Hepatic stellate cell (primary cell): ENCODE results near the gene PLA2R1.
A peak's percentile ranks its signal among the peaks of the same experiment; 100 is the strongest.

ENCODE experiments used
- DNase-seq: peaks from one replicate; pipeline ENCODE4 v3.0.0; 2011; ENCODE audit warnings: low spot score

PLA2R1 gene

DNA sequence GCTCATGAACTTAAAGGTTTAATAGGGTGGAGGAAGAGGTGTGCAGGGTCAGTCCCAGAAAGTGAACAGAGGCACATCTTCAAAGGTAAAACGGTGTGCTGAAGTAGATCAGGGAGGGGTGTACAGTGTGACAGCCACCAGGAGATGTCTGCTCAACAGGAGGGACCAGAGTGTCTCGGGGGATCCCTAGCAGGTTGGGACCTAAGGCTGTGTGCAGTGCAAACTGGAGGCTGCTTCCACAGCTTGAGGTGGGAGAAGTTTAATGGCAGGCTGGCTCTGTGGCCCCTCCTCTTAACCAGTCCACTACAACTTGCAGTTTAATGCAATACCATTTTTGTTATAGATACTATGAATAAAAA, 33.2 kb downstream of the PLA2R1 start:
- DNase-seq = no peak

DNA sequence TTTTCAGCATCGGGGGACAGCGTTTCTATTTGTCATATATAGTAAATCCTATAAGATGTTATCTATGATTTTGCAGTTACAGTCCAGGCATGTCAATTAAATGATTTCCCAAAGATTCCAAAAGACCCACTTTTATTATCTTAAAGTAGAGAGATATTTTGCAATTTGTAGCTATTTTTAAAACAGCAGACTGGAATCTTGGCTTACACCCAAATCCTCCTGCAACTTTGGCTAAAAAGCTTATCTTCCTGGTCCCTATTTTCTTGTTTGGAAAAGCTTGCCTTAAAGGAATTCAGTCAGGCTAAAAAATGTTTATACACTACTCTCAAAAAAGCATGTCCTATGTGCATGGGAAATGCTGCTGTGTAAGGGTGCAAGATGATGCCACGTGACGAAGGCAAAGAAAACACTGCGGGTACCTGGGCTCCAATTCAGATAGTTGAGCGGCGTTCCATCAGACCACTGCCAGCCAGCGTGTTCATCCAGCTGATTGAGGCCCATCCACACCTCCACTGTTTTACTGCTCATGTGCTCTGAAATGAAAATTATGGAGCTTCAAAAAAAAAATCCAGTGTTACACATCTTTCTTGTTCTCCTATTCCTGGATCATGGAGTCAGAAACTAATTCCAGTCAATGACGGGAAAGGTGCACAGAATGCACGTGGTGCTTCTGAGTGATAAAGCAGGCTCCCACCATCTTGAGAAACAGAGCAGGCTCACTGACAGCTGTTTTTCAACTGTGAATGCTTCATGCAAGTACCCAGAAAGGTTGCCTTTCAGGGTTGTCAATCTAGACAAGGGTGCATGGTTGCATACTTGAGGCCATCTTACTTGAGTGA, 33.8 kb downstream of the PLA2R1 start:
- peak; percentile 27 for DNase-seq

DNA sequence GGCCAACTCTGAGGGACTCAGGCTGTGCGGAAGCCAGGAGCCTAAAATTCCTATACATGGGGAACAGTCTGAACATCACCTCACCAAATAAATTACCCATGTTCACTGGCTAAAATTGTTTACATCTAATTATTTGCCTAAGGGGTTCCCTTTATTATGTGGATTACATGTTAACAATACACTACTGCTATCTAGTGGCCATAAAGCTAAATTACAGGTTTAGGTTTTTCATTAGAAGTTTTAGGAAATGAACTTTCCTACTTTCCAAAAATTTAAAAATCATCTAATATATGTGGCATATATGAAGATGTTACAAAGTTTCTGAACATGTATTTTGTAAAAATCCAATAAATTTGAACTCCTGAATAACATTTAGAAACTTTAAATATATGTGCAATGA, 40.3 kb downstream of the PLA2R1 start:
- no peak for DNase-seq

DNA sequence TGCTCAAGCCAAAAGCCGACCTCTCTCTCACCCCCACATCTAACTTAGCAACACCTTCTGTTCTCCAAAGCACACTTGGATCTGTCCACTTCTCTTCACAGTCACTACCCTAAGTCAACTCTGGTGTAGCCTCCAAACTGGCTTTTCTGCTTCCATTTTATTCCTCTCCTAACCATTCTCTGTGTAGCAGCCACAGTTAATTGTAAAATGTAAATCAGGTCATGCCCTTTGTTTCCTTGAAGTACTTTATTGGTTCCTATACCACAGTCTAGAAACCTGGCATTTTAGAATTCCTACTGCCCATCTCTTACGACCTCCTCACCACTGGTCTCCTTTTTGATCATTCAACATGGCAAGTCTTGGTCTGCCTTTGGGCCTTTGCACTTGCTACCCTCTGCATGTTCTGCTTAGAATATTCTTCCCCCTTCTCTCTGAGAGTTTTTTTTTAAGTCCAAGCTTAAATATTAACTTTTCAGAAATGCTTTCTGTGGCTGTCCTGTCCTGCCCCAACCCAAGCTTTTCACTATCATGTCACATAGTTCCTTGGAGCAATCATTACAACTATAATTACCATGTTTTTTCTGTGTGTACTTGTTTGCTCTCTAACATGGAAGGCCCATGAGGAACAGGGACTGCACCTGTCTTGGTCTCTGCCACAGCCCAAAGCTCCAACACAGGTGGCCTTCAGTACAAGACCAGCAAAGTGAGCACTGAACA, 42.9 kb downstream of the PLA2R1 start:
- DNase-seq = no peak

DNA sequence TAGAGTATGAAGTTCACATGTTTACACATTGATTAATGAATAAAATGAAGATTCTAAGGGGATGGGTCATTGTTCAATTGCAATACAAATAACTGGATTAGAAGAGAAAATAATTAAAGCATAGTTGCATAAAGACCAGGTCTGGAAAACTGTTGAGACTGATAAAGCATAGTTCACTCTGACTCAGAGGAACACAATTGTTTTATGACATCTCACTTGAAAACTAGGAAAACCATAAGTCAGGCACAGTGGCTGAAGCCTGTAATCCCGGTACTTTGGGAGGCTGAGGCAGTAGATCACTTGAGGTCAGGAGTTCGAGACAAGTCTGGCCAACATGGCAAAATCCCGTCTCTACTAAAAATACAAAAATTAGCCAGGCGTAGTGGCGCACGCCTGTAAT, 46.7 kb downstream of the PLA2R1 start:
- DNase-seq = no peak

DNA sequence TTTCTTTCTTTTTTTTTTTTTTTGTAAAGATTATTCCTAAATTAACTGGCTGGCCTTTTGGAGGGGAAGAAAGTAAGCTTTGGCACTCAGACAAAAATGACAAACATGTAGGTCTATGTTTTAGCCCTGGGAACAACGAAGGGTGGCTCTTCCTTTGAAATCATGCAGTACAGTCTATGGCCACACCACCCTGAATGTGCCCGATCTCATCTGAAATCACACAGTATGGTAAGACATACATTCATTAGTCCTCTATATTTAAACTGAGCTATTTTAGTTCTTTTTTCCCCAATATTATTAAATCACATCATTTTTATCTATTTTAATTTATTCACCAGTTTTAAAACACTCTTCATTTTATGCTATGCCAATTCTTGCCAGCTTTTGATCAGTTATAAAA, 48.2 kb downstream of the PLA2R1 start:
- DNase-seq = no peak

DNA sequence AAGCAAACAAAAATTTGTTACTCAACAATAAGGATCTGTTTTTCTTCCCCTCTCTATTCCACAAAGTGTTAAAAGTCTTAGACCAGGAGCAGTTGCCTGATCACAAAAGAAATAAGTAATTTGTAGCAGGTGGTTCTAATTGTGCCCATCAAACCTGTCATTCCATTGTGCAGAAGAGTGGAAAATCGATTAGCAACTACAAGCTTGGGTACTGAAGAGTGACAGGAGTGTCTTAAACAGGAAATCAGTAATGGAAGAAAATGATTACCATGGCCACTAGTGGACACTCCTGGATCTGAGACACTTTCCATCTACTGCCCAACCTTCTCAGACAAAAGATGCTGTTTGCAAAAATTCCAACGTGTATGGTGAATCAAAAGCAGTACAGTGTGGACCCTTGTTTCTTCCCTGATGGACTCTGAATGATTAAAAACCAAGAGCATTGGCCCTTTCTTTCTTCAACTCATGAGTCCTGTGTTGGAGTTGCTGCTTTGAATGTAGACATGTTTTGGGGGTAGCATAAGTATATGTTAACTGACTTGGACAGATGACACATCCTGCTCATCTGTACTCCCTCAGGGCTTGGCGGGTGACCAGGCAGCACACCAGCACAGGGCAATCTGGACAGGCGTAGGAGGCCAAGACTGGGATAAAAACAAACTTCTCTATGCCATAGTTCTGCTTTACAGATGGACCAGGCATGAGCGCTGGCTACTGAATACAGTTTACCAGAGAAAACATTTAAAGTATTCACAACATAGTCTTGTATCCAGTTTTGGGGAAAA, 51.9 kb downstream of the PLA2R1 start:
- no peak for DNase-seq

DNA sequence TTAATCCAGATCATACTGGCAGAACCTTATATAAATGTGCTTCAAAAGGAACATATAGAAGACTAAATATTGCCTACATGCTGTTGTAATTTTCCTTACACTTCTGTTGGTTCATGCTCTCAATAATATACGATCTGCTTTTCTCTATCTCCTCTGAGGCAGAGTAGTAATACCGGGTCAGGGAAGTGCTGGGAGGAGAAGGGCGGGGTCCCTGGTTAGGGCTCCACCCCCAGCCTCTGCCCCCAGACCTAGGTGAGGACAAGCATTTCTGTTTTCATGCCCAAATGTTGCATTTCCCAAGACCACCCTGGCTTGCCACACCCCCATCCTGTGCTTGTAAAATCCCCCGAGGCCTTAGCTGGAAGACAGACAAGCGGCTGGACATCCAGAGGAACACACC, 55.3 kb downstream of the PLA2R1 start:
- no peak for DNase-seq

DNA sequence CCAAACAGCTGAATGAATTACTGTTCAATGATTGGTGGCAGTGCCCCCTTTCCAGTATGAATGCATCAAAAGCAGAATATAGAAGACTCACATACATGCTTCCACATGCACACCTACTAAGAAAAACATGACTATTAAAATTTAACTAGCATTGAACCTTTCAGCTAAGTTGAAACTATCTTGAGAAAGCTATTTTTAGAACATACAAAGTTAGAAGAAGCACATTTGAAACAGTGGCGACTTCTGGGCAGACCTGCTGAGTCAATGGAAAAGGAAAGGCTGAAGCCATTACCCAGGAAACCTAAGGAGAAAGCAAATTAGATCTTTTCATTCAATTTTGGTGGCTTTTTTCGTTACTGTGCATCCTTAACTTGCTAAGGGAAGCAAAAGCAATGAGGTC, 55.9 kb downstream of the PLA2R1 start:
- no peak for DNase-seq

DNA sequence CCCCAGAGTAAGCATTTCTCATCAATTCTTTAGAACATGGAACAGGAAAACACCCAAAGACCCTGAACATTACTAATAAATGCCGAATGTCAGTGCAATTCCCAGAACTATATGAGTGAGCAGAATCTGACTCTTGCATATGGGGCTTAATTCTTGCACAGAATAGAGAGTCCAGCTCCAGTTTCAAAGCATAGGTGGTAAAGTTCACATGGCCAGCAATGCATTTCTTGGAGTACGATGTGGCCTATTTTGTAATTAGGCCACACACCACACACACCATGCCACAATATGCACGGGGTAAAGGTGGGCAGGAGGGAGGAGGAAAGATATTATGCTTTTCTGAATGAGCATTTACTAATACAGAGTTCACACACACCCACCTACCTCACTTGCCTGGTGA, 56.5 kb downstream of the PLA2R1 start:
- no peak for DNase-seq

DNA sequence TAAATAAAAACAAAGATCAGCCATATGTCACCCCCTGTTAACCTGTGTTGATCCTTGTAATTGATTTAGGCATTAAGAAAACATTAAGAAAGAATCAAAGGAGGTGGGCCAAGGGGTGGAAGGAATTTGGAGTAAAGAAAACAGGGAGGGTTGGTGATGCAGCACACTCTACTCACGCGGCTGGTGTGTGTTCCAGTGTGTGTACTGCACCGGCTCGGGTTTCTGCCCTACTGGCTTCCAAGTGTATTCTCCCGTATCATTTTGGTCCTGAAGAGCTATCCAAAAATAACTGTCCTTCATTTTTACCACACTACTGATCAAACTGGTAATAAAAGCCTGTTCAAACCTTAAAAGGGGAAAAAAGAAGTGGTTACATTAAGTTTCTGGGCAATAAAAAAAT, 56.9 kb downstream of the PLA2R1 start:
- DNase-seq = no peak

DNA sequence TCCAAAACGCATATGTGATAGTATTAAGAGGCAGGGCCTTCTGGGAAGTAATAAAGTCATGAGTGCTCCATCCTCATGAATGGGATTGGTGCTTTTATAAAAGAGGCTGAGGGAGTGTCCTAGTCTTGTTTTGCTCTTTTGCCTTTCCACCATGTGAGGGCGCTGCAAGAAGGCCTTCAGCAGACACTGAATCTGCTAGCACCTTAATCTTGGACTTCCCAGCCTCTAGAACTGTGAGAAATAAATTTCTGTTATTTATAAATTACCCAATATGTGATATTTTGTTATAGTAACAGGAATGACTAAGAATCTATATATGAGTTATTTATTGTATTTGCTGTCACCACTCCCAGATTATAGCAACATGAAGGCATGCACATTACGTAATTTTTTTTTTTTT, 63.5 kb downstream of the PLA2R1 start:
- DNase-seq = no peak

DNA sequence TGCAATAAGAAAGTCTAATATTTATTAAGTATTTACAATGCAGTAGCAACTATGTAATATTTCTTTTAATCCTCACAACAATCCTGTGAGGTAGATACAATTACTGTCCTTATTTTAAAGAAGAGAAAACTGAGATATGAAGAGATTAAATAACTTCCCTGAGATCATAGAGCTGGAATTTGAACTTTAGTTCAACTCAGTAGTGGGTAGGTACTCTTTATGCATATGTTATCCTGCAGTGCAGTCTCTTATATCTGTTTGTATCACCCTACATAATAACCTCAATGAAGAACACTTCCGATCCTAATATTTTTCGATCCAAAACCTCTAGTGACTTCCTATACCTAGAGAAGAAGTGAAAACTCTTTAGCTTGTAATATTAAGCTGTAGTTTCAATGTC, 64.2 kb downstream of the PLA2R1 start:
- DNase-seq = no peak

DNA sequence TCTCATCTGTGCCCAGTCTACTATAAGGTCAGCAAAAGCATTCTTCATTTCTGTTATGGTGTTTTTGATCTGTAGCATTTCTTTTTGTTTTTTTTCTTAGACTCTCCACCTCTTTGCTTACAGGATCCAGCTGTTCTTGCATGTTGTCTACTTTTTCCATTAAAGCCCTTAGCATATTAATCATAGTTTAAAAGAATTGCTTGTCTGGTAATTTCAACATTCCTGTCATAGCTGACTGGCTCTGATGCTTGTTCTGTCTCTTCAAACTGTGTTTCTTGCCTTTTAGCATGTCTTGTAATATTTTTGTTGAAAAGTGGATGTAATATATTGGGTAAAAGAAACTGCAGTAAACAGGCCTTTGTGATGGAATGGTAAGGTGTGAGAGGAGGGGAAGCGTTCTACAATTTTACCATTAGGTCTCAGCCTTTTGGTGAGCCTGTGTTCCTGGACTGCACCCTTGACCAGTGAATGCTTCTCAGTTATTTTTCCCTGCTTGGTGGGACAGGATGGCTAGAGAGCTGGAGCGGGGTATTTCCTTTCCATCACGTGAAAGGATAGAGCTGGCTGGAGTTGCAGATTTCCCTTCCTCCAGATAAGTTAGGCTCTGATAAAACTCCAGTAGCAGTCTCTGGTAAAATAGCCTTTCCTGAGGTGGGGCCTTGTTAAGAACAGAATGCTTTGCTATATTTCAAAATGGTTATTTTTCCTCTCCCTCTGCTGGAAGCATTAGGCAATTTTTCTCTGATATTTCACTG, 65.4 kb downstream of the PLA2R1 start:
- DNase-seq = no peak

DNA sequence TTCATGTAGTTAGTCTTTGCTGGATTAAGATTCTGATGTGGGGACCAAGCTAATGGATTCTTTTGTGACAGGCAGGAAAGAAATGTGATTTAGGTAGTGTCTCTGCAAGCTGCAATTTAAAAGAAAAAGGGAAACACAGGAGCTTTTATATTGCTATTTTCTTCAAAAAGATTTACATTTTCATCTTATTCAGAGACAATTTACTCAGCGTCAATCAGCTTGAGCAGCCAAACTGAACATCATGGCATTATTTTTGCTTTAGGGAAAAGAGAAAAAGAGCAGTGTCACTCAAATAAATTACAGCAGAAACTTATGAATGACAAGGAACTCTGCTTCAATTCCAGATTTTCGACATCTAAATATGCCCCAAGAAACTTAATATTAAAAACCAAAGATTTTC, 67.4 kb downstream of the PLA2R1 start:
- DNase-seq = no peak

DNA sequence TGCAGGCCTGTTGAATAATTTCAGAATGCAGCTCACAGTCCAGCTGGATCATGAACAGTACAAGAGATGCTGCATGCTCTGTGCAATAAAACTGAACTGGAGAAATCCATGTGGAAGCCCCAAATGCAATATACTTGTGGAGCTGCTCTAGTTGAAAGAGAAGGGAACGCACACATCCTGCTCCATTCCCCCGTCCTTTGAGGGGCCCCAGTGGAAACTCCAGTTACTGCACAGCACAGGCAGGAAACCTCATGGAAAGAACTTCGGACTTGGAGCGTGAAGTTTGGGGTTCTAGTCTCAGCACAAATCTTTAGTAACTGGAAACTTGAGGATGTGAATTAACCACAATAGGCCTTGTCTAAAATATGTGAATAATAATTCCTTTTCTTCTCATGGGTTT, 73.2 kb downstream of the PLA2R1 start:
- DNase-seq = no peak

DNA sequence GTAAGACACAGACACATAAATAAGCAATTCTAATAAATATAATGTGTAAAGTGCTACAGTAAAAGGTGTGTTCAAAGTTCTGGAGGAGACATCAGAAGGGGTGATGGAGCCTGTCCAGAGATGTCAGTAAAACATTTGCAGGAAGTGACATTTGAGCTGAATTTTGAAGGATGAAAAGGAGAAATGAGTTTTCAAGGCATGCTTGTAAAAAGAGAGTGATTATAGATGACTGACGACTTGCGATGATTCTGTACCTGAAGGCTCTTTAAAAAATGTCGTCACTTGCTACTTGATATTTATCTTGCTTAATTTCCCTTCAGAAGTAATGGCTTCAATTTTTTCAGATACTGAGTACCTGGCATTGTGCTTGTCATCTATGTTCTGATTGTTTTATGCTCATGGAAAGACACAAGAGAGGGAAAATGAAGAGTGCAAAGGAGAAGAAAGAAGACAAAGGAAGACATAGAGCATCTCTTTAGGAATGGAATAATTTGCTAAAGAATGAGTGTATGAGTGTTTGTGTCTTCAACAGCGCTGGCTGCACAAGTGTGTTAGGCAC, 73.9 kb downstream of the PLA2R1 start:
- no peak for DNase-seq

DNA sequence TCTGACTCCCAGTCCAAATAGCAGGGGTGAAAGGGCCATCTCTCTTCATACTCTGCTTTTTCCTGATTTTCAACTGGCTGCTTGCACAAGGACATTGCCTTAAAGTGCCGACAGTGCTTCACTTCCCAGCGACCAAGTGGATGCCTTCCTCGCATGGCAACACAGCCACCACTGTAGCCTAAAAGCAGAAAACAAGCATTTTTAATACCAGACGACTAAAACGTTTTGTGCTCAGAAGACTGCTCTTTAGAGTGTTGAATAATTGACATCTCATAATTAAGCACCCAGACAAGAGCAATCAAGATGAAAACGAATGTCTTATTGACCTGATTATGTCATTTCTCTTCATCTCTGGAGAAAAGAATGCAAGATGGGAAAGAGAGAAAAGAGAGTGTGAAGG, 75.2 kb downstream of the PLA2R1 start:
- DNase-seq = no peak

DNA sequence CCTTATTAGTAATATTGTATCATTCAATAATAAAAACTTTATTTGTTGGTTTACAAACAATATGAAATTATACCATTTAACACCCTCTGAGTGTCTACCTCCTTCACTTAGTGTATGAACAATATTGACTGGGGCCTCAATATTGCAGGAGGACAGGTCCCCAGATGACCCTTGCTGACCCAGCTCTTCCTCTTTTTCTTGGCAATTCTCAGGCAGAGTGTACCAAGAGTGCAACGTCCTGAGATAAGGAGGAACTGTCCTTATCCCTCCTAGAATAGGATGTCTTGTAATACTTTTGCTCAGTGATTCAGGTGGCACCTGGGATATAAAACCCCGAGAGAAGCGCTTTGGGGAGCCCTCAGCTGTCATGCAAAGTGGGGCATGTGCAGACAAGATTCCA, 76.8 kb downstream of the PLA2R1 start:
- DNase-seq = no peak

DNA sequence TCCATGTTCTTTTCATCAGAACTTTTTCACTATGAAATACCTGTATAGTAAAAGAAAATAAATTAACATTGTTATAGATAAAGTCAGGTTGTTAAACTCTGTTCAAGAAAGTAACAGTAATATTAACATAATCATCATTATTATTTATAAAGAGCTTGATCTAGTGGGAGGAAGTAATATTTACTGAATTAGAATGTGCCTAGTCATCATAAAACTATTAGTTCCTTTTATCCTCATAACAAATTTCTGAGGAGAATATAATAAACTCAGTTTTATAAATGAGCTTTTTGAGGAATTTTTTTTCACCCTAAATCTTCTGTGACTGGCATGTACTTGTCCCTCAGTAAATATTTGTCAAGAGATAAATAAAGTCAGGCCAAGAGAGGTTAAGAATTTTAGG, 78.4 kb downstream of the PLA2R1 start:
- DNase-seq = no peak

DNA sequence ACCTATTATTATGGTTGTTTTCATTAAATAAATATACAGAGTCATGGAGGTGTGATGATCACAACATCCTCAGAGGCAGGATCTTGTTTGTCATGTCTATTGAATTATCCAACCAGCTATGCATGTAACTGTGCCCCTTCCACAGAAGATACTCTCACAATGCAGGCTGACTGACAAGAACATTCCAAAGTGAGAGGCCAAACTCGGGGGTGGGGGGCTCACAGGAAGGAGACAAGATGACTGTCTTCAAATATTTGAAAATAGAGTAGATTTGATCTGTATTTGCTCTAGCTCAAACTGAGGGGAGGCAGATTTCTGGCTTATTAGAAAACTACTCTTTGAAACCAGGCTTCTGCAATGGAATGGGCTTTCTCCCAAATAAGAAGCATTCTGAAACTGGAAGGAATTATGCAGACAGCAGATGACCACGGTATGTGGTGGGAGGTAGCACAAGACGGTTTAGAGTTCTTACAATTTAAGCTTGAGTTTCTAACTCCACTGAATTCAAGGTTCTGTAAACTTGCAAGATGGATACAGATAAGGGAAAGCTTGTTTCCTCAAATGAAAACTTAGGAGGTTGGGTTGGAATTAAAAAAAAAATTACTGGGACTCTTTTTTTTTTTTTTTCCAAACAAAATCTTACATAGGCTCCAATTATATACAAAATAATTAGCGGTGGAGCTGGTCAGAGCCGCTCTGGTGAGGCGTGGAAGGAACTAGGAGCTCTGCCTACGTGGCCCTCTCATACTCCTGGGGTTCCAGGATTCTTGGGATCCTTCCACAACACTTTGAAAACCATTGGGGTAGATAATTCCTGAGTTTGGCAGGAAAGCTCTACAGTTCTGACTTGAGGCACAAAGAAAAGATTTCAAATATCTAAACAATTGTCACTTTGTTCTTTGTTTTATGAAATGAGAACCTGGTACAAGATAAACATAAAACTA, 79.3 kb downstream of the PLA2R1 start:
- no peak for DNase-seq
